ENCODE data around the gene COMMD9.

The COMMD9 gene

GRCh38 chr11:36234825-36235224, 54.4 kb downstream of the COMMD9 start:
- Histone ChIP-seq H3K4me1 (ENCODE audit: insufficient read depth, low read length) (no peaks in the 10 kb centered on the region), H3K9ac (ENCODE audit: low read depth, low read length) (no peak overlapping the region), H3K36me3 (ENCODE audit: insufficient read depth, low read length) (peaks cover 5% of the 10 kb centered on the region; the same call in 1 of the 2 replicates), H3K9me3 (ENCODE audit: control insufficient read depth, insufficient read depth, low read length) (no peaks in the 10 kb centered on the region)

GRCh38 chr11:36233204-36233603, 56.0 kb downstream of the COMMD9 start:
- Histone ChIP-seq H3K9ac (ENCODE audit: low read depth, low read length) (no peak overlapping the region), H3K4me1 (ENCODE audit: insufficient read depth, low read length) (no peaks in the 10 kb centered on the region), H3K9me3 (ENCODE audit: control insufficient read depth, insufficient read depth, low read length) (no peaks in the 10 kb centered on the region), H3K36me3 (ENCODE audit: insufficient read depth, low read length) (peaks cover 5% of the 10 kb centered on the region; the same call in 1 of the 2 replicates)

- no peaks in the 10 kb centered on the region for H3K9me3 ChIP-seq (ENCODE audit: control insufficient read depth, insufficient read depth, low read length)
- H3K4me1 ChIP-seq (ENCODE audit: insufficient read depth, low read length): no peaks in the 10 kb centered on the region
- no peak overlapping the region for H3K9ac ChIP-seq (ENCODE audit: low read depth, low read length)
- H3K36me3 ChIP-seq (ENCODE audit: insufficient read depth, low read length): peaks cover 5% of the 10 kb centered on the region; the same call in 1 of the 2 replicates
Measured at GRCh38 chr11:36230779-36231699, 58.2 kb downstream of the COMMD9 start.

GRCh38 chr11:36229091-36229705, 60.0 kb downstream of the COMMD9 start:
- Histone ChIP-seq H3K36me3 (ENCODE audit: insufficient read depth, low read length) (peaks cover 5% of the 10 kb centered on the region; the same call in 1 of the 2 replicates), H3K9me3 (ENCODE audit: control insufficient read depth, insufficient read depth, low read length) (no peaks in the 10 kb centered on the region), H3K4me1 (ENCODE audit: insufficient read depth, low read length) (no peaks in the 10 kb centered on the region), H3K9ac (ENCODE audit: low read depth, low read length) (no peak overlapping the region)

GRCh38 chr11:36228689-36229088, 60.5 kb downstream of the COMMD9 start:
- Histone ChIP-seq H3K36me3 (ENCODE audit: insufficient read depth, low read length) (peaks cover 5% of the 10 kb centered on the region; the same call in 1 of the 2 replicates), H3K4me1 (ENCODE audit: insufficient read depth, low read length) (no peaks in the 10 kb centered on the region), H3K9me3 (ENCODE audit: control insufficient read depth, insufficient read depth, low read length) (no peaks in the 10 kb centered on the region), H3K9ac (ENCODE audit: low read depth, low read length) (no peak overlapping the region)

GRCh38 chr11:36227044-36227443, 62.2 kb downstream of the COMMD9 start:
- Histone ChIP-seq H3K9ac (ENCODE audit: low read depth, low read length) (no peak overlapping the region), H3K36me3 (ENCODE audit: insufficient read depth, low read length) (no peaks in the 10 kb centered on the region), H3K9me3 (ENCODE audit: control insufficient read depth, insufficient read depth, low read length) (no peaks in the 10 kb centered on the region), H3K4me1 (ENCODE audit: insufficient read depth, low read length) (no peaks in the 10 kb centered on the region)

GRCh38 chr11:36224209-36224882, 64.9 kb downstream of the COMMD9 start:
- Histone ChIP-seq H3K36me3 (ENCODE audit: insufficient read depth, low read length) (no peaks in the 10 kb centered on the region), H3K9me3 (ENCODE audit: control insufficient read depth, insufficient read depth, low read length) (no peaks in the 10 kb centered on the region; the same call in 1 of the 2 replicates), H3K9ac (ENCODE audit: low read depth, low read length) (no peak overlapping the region), H3K4me1 (ENCODE audit: insufficient read depth, low read length) (no peaks in the 10 kb centered on the region)

GRCh38 chr11:36222831-36223635, 66.2 kb downstream of the COMMD9 start:
- H3K36me3 ChIP-seq (ENCODE audit: insufficient read depth, low read length): no peaks in the 10 kb centered on the region
- H3K4me1 ChIP-seq (ENCODE audit: insufficient read depth, low read length): no peaks in the 10 kb centered on the region

More at GRCh38 chr11:36222831-36223635, 66.2 kb downstream of the COMMD9 start:
- H3K9me3 ChIP-seq (ENCODE audit: control insufficient read depth, insufficient read depth, low read length): no peaks in the 10 kb centered on the region; the same call in 1 of the 2 replicates
- no peak overlapping the region for H3K9ac ChIP-seq (ENCODE audit: low read depth, low read length)

Data from ES-I3 (cell line).